Measurements from ENCODE around the gene TACR2. TPM values are rescaled to one million over a fixed set of nuclear protein-coding genes. Genes with fewer than 3 reads are reported as not detected.

TACR2 gene
- total RNA-seq, 4 donors from 2014 or later = 0.25 to 1.2 (median 0.63) TPM

- peaks cover 3% of the 10 kb centered on the region for H3K4me1 ChIP-seq
- no peak overlapping the region for H3K27ac ChIP-seq
Measured at GRCh38 chr10:69419096-69419743, 2.5 kb upstream of the TACR2 start.

GRCh38 chr10:69418052-69418752, 1.5 kb upstream of the TACR2 start:
- H3K27ac ChIP-seq = no peak overlapping the region
- no peaks in the 10 kb centered on the region for H3K27me3 ChIP-seq
- H3K36me3 ChIP-seq = no peaks in the 10 kb centered on the region
- H3K4me1 ChIP-seq = no peaks in the 10 kb centered on the region
- no peak overlapping the region for H3K4me3 ChIP-seq
- no peaks in the 10 kb centered on the region for H3K9me3 ChIP-seq
- 81% methylated on average over 8 of the region's 8 CpGs for WGBS
- TF ChIP-seq POLR2A (IDR thresholded peaks at IDR 0.05) (no peak), POLR2AphosphoS5 (IDR thresholded peaks at IDR 0.05) (no peak), CTCF (IDR thresholded peaks at IDR 0.05) (no peak), EP300 (IDR thresholded peaks at IDR 0.05) (no peak)
- DNase-seq (ENCODE audit: low spot score in 2 of 2) = no peak

More at GRCh38 chr10:69419096-69419743, 2.5 kb upstream of the TACR2 start:
- H3K27me3 ChIP-seq = no peaks in the 10 kb centered on the region
- TF ChIP-seq POLR2A (IDR thresholded peaks at IDR 0.05) = no peak
- TF ChIP-seq CTCF (IDR thresholded peaks at IDR 0.05) = no peak
- TF ChIP-seq EP300 (IDR thresholded peaks at IDR 0.05) = no peak
- TF ChIP-seq POLR2AphosphoS5 (IDR thresholded peaks at IDR 0.05) = no peak
- H3K9me3 ChIP-seq = no peaks in the 10 kb centered on the region
- no peaks in the 10 kb centered on the region for H3K36me3 ChIP-seq
- WGBS = 93% methylated on average over 18 of the region's 18 CpGs
- H3K4me3 ChIP-seq = no peak overlapping the region
- peak in 1 of 2 donors; percentile 35 for DNase-seq (ENCODE audit: low spot score in 2 of 2)

- DNase-seq (ENCODE audit: low spot score in 2 of 2) = no peak
- Histone ChIP-seq H3K9me3 (no peaks in the 10 kb centered on the region), H3K27me3 (no peaks in the 10 kb centered on the region), H3K27ac (no peak overlapping the region), H3K36me3 (no peaks in the 10 kb centered on the region), H3K4me1 (no peaks in the 10 kb centered on the region), H3K4me3 (no peak overlapping the region)
- WGBS = 92% methylated on average over 11 of the region's 11 CpGs
- TF ChIP-seq POLR2A (IDR thresholded peaks at IDR 0.05) = no peak
- no peak for TF ChIP-seq POLR2AphosphoS5 (IDR thresholded peaks at IDR 0.05)
- TF ChIP-seq EP300 (IDR thresholded peaks at IDR 0.05) = no peak
- TF ChIP-seq CTCF (IDR thresholded peaks at IDR 0.05) = no peak
Measured at GRCh38 chr10:69417542-69417941, 824 bp upstream of the TACR2 start.

GRCh38 chr10:69415951-69416350, 767 bp downstream of the TACR2 start:
- TF ChIP-seq POLR2AphosphoS5 (IDR thresholded peaks at IDR 0.05) (no peak), CTCF (IDR thresholded peaks at IDR 0.05) (no peak), POLR2A (IDR thresholded peaks at IDR 0.05) (no peak), EP300 (IDR thresholded peaks at IDR 0.05) (no peak)
- 80% methylated on average over 7 of the region's 10 CpGs for WGBS
- H3K4me1 ChIP-seq = peaks cover 4% of the 10 kb centered on the region
- no peaks in the 10 kb centered on the region for H3K36me3 ChIP-seq
- H3K9me3 ChIP-seq = no peaks in the 10 kb centered on the region
- no peak overlapping the region for H3K27ac ChIP-seq
- H3K4me3 ChIP-seq = no peak overlapping the region
- DNase-seq (ENCODE audit: low spot score in 2 of 2) = no peak
- no peaks in the 10 kb centered on the region for H3K27me3 ChIP-seq

GRCh38 chr10:69415049-69415448, 1.7 kb downstream of the TACR2 start:
- Histone ChIP-seq H3K27ac (no peak overlapping the region), H3K4me3 (no peak overlapping the region)
- WGBS = 92% methylated on average over 13 of the region's 13 CpGs

More at GRCh38 chr10:69415049-69415448, 1.7 kb downstream of the TACR2 start:
- no peak for DNase-seq (ENCODE audit: low spot score in 2 of 2)
- peaks cover 8% of the 10 kb centered on the region for H3K4me1 ChIP-seq
- no peak for TF ChIP-seq POLR2AphosphoS5 (IDR thresholded peaks at IDR 0.05)
- no peak for TF ChIP-seq POLR2A (IDR thresholded peaks at IDR 0.05)
- TF ChIP-seq EP300 (IDR thresholded peaks at IDR 0.05) = no peak
- no peak for TF ChIP-seq CTCF (IDR thresholded peaks at IDR 0.05)
- no peaks in the 10 kb centered on the region for H3K36me3 ChIP-seq
- H3K27me3 ChIP-seq = no peaks in the 10 kb centered on the region
- H3K9me3 ChIP-seq = no peaks in the 10 kb centered on the region
